ENCODE measurements around the gene QSER1. TPM values are rescaled to one million over a fixed set of nuclear protein-coding genes. Genes with fewer than 3 reads are reported as not detected.
"Not testable (repeated sequence)": the region's sequence is repeated elsewhere in the genome, so short reads cannot be mapped to it uniquely, and the experiment has no call there.

The QSER1 gene
- total and polyA plus RNA-seq, 7 donors, result 1.2 to 41.0 (median 24.6) TPM

DNA sequence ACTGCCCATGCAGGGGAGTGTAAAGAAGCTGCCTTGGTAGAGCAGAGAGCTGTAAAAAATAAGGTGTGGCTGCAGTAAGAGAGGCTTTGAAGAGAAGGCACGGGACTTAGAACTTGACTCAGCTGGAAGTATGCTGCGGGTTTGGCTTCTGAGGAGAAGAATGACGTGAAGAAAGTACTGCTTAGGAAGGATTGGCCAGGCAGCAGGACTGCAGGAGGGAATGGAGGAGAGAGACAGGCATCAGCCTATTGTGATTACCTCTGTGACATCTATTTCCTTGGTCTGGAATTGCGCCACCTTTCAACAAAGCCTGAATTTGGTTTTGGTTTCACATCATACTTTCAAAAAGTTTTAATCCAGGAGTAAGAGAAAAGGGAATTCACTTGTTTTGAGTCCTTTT, 40.4 kb upstream of the QSER1 start:
- Histone ChIP-seq H3K4me1 (no peaks in the 10 kb centered on the region), H3K27ac (no peak overlapping the region), H3K4me3 (no peak overlapping the region), H3K27me3 (no peaks in the 10 kb centered on the region), H3K9me3 (no peaks in the 10 kb centered on the region), H3K36me3 (no peaks in the 10 kb centered on the region)
- intact Hi-C loops (cut with DNase I), result no loop called here
- no peak for TF ChIP-seq POLR2AphosphoS5 (IDR thresholded peaks at IDR 0.05)
- WGBS, 2 donors, result 15 to 58% methylated on average over 4 of the region's 4 CpGs
- no peak for DNase-seq

DNA sequence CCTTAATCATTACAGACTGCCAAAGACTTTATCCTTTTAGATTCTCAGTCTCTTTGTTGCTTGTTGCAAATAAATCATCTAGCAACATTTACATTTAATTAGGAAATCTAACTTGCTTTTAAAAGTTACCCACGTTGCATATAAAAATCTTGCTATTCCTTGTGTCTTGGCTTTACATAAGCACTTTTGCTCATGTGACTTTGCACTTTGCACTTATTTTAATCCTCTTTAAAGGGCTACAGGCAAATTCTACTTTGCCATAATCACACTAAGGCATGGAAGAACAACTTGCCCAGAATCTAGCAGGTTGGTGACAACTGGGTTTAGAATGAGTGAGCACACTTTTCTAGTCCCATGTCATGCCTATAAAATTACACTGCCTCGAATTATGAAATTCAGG, 37.0 kb upstream of the QSER1 start:
- Histone ChIP-seq H3K36me3 (no peaks in the 10 kb centered on the region), H3K9me3 (no peaks in the 10 kb centered on the region), H3K27me3 (no peaks in the 10 kb centered on the region), H3K4me1 (no peaks in the 10 kb centered on the region), H3K27ac (no peak overlapping the region), H3K4me3 (no peak overlapping the region)
- intact Hi-C loops (cut with DNase I), result no loop called here
- WGBS, 2 donors, result 46 to 62% methylated on average over 2 of the region's 2 CpGs
- no peak for DNase-seq
- TF ChIP-seq, protein P1, sequence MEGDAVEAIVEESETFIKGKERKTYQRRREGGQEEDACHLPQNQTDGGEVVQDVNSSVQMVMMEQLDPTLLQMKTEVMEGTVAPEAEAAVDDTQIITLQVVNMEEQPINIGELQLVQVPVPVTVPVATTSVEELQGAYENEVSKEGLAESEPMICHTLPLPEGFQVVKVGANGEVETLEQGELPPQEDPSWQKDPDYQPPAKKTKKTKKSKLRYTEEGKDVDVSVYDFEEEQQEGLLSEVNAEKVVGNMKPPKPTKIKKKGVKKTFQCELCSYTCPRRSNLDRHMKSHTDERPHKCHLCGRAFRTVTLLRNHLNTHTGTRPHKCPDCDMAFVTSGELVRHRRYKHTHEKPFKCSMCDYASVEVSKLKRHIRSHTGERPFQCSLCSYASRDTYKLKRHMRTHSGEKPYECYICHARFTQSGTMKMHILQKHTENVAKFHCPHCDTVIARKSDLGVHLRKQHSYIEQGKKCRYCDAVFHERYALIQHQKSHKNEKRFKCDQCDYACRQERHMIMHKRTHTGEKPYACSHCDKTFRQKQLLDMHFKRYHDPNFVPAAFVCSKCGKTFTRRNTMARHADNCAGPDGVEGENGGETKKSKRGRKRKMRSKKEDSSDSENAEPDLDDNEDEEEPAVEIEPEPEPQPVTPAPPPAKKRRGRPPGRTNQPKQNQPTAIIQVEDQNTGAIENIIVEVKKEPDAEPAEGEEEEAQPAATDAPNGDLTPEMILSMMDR (IDR thresholded peaks at IDR 0.05), result no peak
- TF ChIP-seq POLR2A (IDR thresholded peaks at IDR 0.05) (no peak), EP300 (IDR thresholded peaks at IDR 0.05) (no peak), POLR2AphosphoS5 (IDR thresholded peaks at IDR 0.05) (no peak)

DNA sequence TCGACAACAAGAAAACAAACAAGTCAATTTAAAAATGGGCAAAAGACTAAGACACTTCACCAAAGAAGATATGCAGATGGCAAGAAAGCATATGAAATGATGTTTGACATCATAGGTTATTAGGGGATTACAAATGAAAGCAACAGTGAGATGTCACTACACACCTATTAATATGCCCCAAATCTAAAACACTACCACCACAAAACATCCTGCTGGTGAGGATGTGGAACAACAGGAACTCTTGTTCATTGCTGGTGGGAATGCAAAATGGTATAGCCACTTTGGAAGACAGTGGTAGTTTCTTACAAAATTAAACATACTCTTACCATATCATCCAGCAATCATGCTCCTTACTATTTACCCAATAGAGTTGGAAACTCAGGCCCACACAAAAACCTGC, 33.9 kb upstream of the QSER1 start:
- Histone ChIP-seq H3K9me3 (no peaks in the 10 kb centered on the region), H3K27ac (no peak overlapping the region), H3K4me1 (no peaks in the 10 kb centered on the region), H3K36me3 (no peaks in the 10 kb centered on the region), H3K4me3 (no peak overlapping the region), H3K27me3 (no peaks in the 10 kb centered on the region)
- intact Hi-C loops (cut with DNase I), result no loop called here
- TF ChIP-seq POLR2A (IDR thresholded peaks at IDR 0.05) (no peak), EP300 (IDR thresholded peaks at IDR 0.05) (no peak), POLR2AphosphoS5 (IDR thresholded peaks at IDR 0.05) (no peak)
- TF ChIP-seq, protein P1 (IDR thresholded peaks at IDR 0.05), result no peak
- DNase-seq, result no peak
- 90 to 91% methylated on average over 1 of the region's 1 CpG for WGBS, 2 donors

DNA sequence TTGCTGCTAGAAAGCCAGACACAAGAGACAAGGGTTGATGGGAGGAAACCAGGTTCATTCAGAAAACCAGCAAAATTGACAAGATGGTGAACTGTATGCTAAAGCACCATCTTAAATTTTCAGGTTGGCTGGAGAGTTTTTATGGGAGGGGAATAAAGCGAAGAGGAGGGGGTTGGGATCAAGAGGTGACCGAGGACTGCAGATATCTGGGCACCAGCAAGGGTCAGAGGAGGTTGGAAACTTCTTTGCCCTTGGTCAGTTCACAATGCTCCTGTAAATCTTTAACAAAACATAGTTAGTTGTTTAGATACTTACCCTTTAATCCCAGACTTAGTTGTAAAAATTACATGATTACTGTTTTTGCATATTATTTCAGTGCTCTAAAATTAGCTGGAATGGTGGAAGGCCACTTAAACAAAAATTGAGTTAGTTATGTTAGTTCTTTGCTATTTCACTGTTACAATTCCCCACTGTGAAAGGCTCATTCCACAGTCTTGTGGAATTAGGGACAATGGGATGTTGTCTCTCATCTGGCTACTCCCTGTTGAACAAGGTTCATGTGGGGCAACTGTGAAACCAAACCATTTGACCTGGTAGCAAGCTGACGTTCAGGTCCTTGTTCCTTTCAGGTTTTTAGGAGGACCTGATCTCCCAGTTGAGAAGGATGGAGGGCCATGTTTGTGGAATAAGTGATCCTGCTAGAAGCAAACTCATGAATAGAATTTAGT, 30.6 kb upstream of the QSER1 start:
- no peaks in the 10 kb centered on the region for H3K27me3 ChIP-seq
- 85 to 87% methylated on average over 3 of the region's 3 CpGs for WGBS, 2 donors
- no peak for DNase-seq
- intact Hi-C loops (cut with DNase I), result no loop called here
- TF ChIP-seq, protein P1 (IDR thresholded peaks at IDR 0.05), result no peak
- no peak for TF ChIP-seq EP300 (IDR thresholded peaks at IDR 0.05)
- TF ChIP-seq POLR2A (IDR thresholded peaks at IDR 0.05), result no peak
- no peak for TF ChIP-seq POLR2AphosphoS5 (IDR thresholded peaks at IDR 0.05)
- no peaks in the 10 kb centered on the region for H3K9me3 ChIP-seq
- H3K4me1 ChIP-seq, result no peaks in the 10 kb centered on the region
- H3K4me3 ChIP-seq, result no peak overlapping the region
- no peak overlapping the region for H3K27ac ChIP-seq
- H3K36me3 ChIP-seq, result no peaks in the 10 kb centered on the region

DNA sequence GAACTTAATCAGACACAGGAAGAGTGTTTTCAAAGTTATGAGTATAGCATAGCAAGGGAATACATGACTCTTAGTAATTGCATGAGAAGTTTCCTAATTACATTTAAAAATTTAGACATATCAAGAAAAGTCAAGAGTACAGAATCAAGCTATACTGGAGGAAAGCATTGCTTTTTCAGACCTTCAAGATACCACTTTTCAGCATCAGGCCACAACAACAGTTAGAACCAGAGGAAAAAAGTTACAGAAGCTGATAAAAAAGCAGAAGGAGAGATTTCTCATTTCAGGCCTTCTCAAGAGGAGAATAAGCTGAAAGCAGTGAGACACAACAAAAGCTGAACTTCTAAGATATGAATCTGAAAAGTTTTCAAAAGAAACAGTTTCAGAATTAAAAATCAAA, 28.1 kb upstream of the QSER1 start:
- DNase-seq, result no peak

DNA sequence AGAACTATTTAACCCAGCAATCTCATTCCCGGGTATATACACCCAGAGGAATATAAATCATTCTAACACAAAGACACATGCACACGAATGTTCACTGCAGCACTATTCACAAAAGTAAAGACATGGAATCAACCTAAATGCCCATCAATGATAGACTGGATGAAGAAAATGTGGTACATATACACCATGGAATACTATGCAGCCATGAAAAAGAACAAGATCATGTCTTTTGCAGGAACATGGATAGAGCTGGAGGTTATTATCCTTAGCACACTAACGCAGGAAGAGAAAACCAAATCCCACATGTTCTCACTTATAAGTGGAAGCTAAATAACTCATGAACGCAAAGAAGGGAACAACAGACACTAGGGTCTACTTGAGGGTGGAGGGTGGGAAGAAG, 23.9 kb upstream of the QSER1 start:
- 69 to 71% methylated on average over 4 of the region's 4 CpGs for WGBS, 2 donors
- H3K36me3 ChIP-seq; DNase-seq; H3K27me3 ChIP-seq; H3K4me3 ChIP-seq; H3K27ac ChIP-seq; intact Hi-C loops (cut with DNase I); H3K9me3 ChIP-seq; H3K4me1 ChIP-seq: not testable (repeated sequence)

More for the DNA sequence above, 28.1 kb upstream of the QSER1 start:
- H3K4me3 ChIP-seq, result no peak overlapping the region
- intact Hi-C loops (cut with DNase I), result no loop called here
- H3K9me3 ChIP-seq, result no peaks in the 10 kb centered on the region
- no peak for TF ChIP-seq EP300 (IDR thresholded peaks at IDR 0.05)
- TF ChIP-seq, protein P1 (IDR thresholded peaks at IDR 0.05), result no peak
- no peak for TF ChIP-seq POLR2AphosphoS5 (IDR thresholded peaks at IDR 0.05)
- TF ChIP-seq POLR2A (IDR thresholded peaks at IDR 0.05), result no peak
- no peak overlapping the region for H3K27ac ChIP-seq
- H3K4me1 ChIP-seq, result no peaks in the 10 kb centered on the region
- no peaks in the 10 kb centered on the region for H3K27me3 ChIP-seq
- no peaks in the 10 kb centered on the region for H3K36me3 ChIP-seq

Measured in sigmoid colon (tissue), 7 donors.